SK-N-SH treated with all-trans-retinoic acid at 6 μM for 48 hours (cell line): ENCODE measurements around the gene CCDC174.

ENCODE experiments used
- ATAC-seq: fragments of 200-7000 bp; cut with Tn5 transposase; 3 replicates; pipeline ENCODE4 v1.9.1; 2020; ENCODE audit warnings: mild to moderate bottlenecking, moderate library complexity
- ARNTL ChIP-seq: fragments of 450-650 bp; formaldehyde crosslinking; IDR thresholded peaks from 2 replicates; pipeline ENCODE4 v1.5.0; 2020; ENCODE audit warnings: low read depth, mild to moderate bottlenecking, moderate library complexity, borderline replicate concordance
- BACH2 ChIP-seq: fragments of 250-450 bp; sonication (Bioruptor Pico); IDR thresholded peaks from 2 replicates; pipeline ENCODE4 v1.9.0; 2021; ENCODE audit warnings: mild to moderate bottlenecking, borderline replicate concordance
- CSDC2 ChIP-seq: fragments of 250-450 bp; sonication (Bioruptor Pico); IDR thresholded peaks from 2 replicates; pipeline ENCODE4 v1.5.0; 2020; ENCODE audit warnings: mild to moderate bottlenecking, moderate library complexity
- ESRRG ChIP-seq: fragments of 250-450 bp; sonication (Bioruptor Pico); IDR thresholded peaks from 2 replicates; pipeline ENCODE4 v1.6.1; 2021; ENCODE audit warnings: mild to moderate bottlenecking
- GLIS3 ChIP-seq: fragments of 250-450 bp; sonication (Bioruptor Pico); IDR thresholded peaks from 2 replicates; pipeline ENCODE4 v1.5.0; 2020; ENCODE audit warnings: mild to moderate bottlenecking, moderate library complexity
- ISL1 ChIP-seq: fragments of 250-450 bp; sonication (Bioruptor Pico); IDR thresholded peaks from 2 replicates; pipeline ENCODE4 v2.1.2; 2022; ENCODE audit warnings: mild to moderate bottlenecking, moderate library complexity
- OSR1 ChIP-seq: fragments of 250-450 bp; sonication (Bioruptor Pico); IDR thresholded peaks from 2 replicates; pipeline ENCODE4 v1.8.0; 2022; ENCODE audit warnings: moderate library complexity, mild to moderate bottlenecking, inconsistent platforms
- RARB ChIP-seq: fragments of 250-450 bp; sonication (Bioruptor Pico); IDR thresholded peaks from 2 replicates; pipeline ENCODE4 v1.8.0; 2021; ENCODE audit warnings: mild to moderate bottlenecking, moderate library complexity
- SNAI2 ChIP-seq: fragments of 250-450 bp; sonication (Bioruptor Pico); IDR thresholded peaks from 2 replicates; pipeline ENCODE4 v1.5.0; 2020; ENCODE audit warnings: mild to moderate bottlenecking, moderate library complexity
- TCF4 ChIP-seq: fragments of 250-450 bp; sonication (Bioruptor Pico); IDR thresholded peaks from 2 replicates; pipeline ENCODE4 v1.8.0; 2021; ENCODE audit warnings: mild to moderate bottlenecking, moderate library complexity, borderline replicate concordance
- ZC3H10 ChIP-seq: fragments of 250-450 bp; sonication (Bioruptor Pico); IDR thresholded peaks from 2 replicates; pipeline ENCODE4 v1.5.1; 2021; ENCODE audit warnings: mild to moderate bottlenecking, moderate library complexity
- ZFP3 ChIP-seq: fragments of 250-450 bp; sonication (Bioruptor Pico); IDR thresholded peaks from 2 replicates; pipeline ENCODE4 v1.5.0; 2020; ENCODE audit warnings: mild to moderate bottlenecking, moderate library complexity
- ZNF565 ChIP-seq: fragments of 450-650 bp; formaldehyde crosslinking; conservative IDR thresholded peaks from 2 replicates; pipeline ENCODE4 v1.5.0; 2020; ENCODE audit warnings: low read depth, mild to moderate bottlenecking, moderate library complexity
- ZNF70 ChIP-seq: fragments of 450-650 bp; formaldehyde crosslinking; IDR thresholded peaks from 2 replicates; pipeline ENCODE4 v1.5.0; 2020; ENCODE audit warnings: mild to moderate bottlenecking, moderate library complexity
- TF ChIP-seq, protein P1 (sequence below): fragments of 250-450 bp; sonication (Bioruptor Pico); IDR thresholded peaks from 2 replicates; pipeline ENCODE4 v1.5.1; 2021; ENCODE audit warnings: mild to moderate bottlenecking, moderate library complexity
- TF ChIP-seq, protein P2 (sequence below): fragments of 250-450 bp; sonication (Bioruptor Pico); IDR thresholded peaks from 2 replicates; pipeline ENCODE4 v1.5.0; 2020; ENCODE audit warnings: mild to moderate bottlenecking, moderate library complexity
- TF ChIP-seq, protein P3 (sequence below): fragments of 250-450 bp; sonication (Bioruptor Pico); IDR thresholded peaks from 2 replicates; pipeline ENCODE4 v1.8.0; 2020; ENCODE audit warnings: mild to moderate bottlenecking, moderate library complexity, borderline replicate concordance
- TF ChIP-seq, protein P4 (sequence below): fragments of 250-450 bp; sonication (Bioruptor Pico); IDR thresholded peaks from 2 replicates; pipeline ENCODE4 v1.8.0; 2021; ENCODE audit warnings: low read depth, mild to moderate bottlenecking, moderate library complexity, borderline replicate concordance

The CCDC174 gene

DNA sequence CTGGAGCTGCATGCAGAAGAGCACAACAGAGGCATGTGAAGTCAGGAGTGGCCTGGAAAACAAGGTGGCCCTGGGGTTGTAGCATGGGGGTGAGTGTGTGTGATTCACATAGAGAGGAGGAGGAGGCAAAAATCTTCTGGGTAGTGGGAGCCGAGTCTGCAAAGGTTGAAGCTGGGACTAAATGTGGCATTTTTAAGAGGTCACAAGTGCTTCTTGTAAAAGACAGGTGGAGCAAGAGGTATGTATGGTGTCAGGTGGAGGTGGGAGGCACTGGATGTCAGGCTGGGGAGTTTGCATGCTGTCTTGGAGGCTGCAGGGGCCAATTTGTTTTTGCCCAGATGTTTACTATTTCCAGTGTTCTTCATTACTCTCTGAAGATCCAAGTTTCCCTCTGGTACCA, 65.7 kb downstream of the CCDC174 start (continued):
- TF ChIP-seq, protein P1, sequence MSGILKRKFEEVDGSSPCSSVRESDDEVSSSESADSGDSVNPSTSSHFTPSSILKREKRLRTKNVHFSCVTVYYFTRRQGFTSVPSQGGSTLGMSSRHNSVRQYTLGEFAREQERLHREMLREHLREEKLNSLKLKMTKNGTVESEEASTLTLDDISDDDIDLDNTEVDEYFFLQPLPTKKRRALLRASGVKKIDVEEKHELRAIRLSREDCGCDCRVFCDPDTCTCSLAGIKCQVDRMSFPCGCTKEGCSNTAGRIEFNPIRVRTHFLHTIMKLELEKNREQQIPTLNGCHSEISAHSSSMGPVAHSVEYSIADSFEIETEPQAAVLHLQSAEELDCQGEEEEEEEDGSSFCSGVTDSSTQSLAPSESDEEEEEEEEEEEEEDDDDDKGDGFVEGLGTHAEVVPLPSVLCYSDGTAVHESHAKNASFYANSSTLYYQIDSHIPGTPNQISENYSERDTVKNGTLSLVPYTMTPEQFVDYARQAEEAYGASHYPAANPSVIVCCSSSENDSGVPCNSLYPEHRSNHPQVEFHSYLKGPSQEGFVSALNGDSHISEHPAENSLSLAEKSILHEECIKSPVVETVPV (CRISPR knock-in tag) = no peak
- TF ChIP-seq, protein P2, sequence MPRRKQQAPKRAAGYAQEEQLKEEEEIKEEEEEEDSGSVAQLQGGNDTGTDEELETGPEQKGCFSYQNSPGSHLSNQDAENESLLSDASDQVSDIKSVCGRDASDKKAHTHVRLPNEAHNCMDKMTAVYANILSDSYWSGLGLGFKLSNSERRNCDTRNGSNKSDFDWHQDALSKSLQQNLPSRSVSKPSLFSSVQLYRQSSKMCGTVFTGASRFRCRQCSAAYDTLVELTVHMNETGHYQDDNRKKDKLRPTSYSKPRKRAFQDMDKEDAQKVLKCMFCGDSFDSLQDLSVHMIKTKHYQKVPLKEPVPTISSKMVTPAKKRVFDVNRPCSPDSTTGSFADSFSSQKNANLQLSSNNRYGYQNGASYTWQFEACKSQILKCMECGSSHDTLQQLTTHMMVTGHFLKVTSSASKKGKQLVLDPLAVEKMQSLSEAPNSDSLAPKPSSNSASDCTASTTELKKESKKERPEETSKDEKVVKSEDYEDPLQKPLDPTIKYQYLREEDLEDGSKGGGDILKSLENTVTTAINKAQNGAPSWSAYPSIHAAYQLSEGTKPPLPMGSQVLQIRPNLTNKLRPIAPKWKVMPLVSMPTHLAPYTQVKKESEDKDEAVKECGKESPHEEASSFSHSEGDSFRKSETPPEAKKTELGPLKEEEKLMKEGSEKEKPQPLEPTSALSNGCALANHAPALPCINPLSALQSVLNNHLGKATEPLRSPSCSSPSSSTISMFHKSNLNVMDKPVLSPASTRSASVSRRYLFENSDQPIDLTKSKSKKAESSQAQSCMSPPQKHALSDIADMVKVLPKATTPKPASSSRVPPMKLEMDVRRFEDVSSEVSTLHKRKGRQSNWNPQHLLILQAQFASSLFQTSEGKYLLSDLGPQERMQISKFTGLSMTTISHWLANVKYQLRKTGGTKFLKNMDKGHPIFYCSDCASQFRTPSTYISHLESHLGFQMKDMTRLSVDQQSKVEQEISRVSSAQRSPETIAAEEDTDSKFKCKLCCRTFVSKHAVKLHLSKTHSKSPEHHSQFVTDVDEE (CRISPR knock-in tag) = no peak
- TF ChIP-seq GLIS3 (CRISPR knock-in tag) = no peak

DNA sequence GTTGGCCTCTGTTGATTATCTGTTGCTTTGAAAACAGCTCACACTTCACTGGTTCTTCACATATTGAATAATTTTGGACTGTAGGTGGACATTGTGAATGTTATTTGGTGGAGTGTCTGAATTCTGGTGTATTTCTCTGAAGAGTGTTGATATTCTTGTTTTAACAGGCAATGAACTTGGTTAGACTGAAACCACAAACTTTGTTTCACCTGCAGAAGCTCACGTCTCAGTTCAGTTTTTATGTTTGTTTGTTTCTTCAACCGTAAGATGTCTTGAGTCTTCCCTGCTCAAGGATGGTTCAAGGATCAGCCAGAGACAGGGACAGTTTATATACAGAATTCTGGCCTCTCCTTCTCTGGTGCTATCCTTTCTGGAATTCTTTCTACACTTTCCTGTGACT, 67.0 kb downstream of the CCDC174 start:
- TF ChIP-seq RARB (CRISPR knock-in tag) = no peak
- TF ChIP-seq ZFP3 (CRISPR knock-in tag) = no peak
- TF ChIP-seq TCF4 (CRISPR knock-in tag) = no peak
- TF ChIP-seq ESRRG (CRISPR knock-in tag) = no peak
- no peak for TF ChIP-seq CSDC2 (CRISPR knock-in tag)
- TF ChIP-seq ZC3H10 = no peak
- TF ChIP-seq BACH2 (CRISPR knock-in tag) = no peak
- TF ChIP-seq GLIS3 (CRISPR knock-in tag) = no peak
- no peak for TF ChIP-seq ZNF70 (CRISPR knock-in tag)
- TF ChIP-seq SNAI2 (CRISPR knock-in tag) = no peak
- TF ChIP-seq, protein P3, sequence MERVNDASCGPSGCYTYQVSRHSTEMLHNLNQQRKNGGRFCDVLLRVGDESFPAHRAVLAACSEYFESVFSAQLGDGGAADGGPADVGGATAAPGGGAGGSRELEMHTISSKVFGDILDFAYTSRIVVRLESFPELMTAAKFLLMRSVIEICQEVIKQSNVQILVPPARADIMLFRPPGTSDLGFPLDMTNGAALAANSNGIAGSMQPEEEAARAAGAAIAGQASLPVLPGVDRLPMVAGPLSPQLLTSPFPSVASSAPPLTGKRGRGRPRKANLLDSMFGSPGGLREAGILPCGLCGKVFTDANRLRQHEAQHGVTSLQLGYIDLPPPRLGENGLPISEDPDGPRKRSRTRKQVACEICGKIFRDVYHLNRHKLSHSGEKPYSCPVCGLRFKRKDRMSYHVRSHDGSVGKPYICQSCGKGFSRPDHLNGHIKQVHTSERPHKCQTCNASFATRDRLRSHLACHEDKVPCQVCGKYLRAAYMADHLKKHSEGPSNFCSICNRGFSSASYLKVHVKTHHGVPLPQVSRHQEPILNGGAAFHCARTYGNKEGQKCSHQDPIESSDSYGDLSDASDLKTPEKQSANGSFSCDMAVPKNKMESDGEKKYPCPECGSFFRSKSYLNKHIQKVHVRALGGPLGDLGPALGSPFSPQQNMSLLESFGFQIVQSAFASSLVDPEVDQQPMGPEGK (CRISPR knock-in tag) = no peak
- no peak for TF ChIP-seq ARNTL
- TF ChIP-seq, protein P4, sequence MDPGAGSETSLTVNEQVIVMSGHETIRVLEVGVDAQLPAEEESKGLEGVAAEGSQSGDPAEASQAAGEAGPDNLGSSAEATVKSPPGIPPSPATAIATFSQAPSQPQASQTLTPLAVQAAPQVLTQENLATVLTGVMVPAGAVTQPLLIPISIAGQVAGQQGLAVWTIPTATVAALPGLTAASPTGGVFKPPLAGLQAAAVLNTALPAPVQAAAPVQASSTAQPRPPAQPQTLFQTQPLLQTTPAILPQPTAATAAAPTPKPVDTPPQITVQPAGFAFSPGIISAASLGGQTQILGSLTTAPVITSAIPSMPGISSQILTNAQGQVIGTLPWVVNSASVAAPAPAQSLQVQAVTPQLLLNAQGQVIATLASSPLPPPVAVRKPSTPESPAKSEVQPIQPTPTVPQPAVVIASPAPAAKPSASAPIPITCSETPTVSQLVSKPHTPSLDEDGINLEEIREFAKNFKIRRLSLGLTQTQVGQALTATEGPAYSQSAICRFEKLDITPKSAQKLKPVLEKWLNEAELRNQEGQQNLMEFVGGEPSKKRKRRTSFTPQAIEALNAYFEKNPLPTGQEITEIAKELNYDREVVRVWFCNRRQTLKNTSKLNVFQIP (CRISPR knock-in tag) = no peak
- no peak for ATAC-seq

DNA sequence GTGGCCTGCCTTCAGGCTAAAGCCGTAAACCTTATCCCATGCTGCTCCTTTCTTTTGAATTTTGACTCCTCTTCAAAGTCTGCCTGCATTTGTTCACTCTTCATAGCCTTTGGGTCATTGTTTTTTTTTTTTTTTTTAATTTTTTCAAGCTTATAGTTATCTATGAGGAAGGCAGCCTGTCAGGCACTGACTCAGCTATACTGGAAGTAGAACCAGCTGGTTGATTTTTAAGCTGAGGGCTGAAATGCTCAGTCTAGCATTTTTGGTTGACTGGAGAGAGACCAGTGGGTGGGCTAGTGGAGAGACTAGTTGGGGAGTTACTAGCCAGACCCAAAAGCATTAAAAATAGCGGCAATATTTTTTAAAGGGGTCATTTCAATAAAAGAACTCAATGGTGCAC, 67.4 kb downstream of the CCDC174 start:
- no peak for TF ChIP-seq ZNF565 (CRISPR knock-in tag)
- no peak for TF ChIP-seq TCF4 (CRISPR knock-in tag)
- no peak for TF ChIP-seq SNAI2 (CRISPR knock-in tag)
- no peak for TF ChIP-seq RARB (CRISPR knock-in tag)
- TF ChIP-seq, protein P2 (CRISPR knock-in tag) = no peak
- TF ChIP-seq ISL1 (CRISPR knock-in tag) = no peak
- TF ChIP-seq, protein P1 (CRISPR knock-in tag) = no peak
- no peak for TF ChIP-seq OSR1
- no peak for TF ChIP-seq ESRRG (CRISPR knock-in tag)
- TF ChIP-seq, protein P3 (CRISPR knock-in tag) = no peak
- no peak for TF ChIP-seq BACH2 (CRISPR knock-in tag)
- ATAC-seq = no peak
